IMR-90 (cell line): ENCODE measurements around the gene GSTA2. TPM values are rescaled to one million over a fixed set of nuclear protein-coding genes. Genes with fewer than 3 reads are reported as not detected.
A peak's percentile ranks its signal among the peaks of the same experiment; 100 is the strongest.
"Not testable (repeated sequence)": the region's sequence is repeated elsewhere in the genome, so short reads cannot be mapped to it uniquely, and the experiment has no call there.

Experiments used
- ATAC-seq: fragments of 200-7000 bp; cut with Tn5 transposase; 2 replicates; pipeline ENCODE4 v1.9.1; 2020; ENCODE audit warnings: low read depth, mild to moderate bottlenecking, moderate library complexity
- BruUV-seq: library from RNA; stranded (reverse); fragments of 400-500 nt; replicated peaks from 2 replicates; lab custom pipeline; 2021; lab: Mats Ljungman, UMichigan
- CTCF ChIA-PET: fragments of 300-600 bp; formaldehyde crosslinking; extraction: SDS; loops from one replicate; lab custom pipeline; 2021; ENCODE audit warnings: antibody characterized with exemption; lab: Yijun Ruan, JAX
- POLR2A ChIA-PET: fragments of 300-600 bp; sonication (Branson Sonifier 250); formaldehyde crosslinking; loops from one replicate; lab custom pipeline; 2022; ENCODE audit warnings: antibody characterized with exemption; ENCODE audit not compliant: unreplicated experiment; lab: Charles Lee
- DNase-seq: peaks from one replicate; pipeline ENCODE4 v3.0.0; 2013
- H2AFZ ChIP-seq: replicated peaks from 2 replicates; pipeline ENCODE3; 2013; ENCODE audit warnings: low read length, mild to moderate bottlenecking; ENCODE audit not compliant: poor library complexity
- H2AK5ac ChIP-seq: 2 replicates; pipeline ENCODE4 v1.6.1; 2013; ENCODE audit warnings: low read depth, low read length, inconsistent platforms
- H2AK9ac ChIP-seq: replicated peaks from 2 replicates; pipeline ENCODE3; 2013; ENCODE audit warnings: mild to moderate bottlenecking, low read depth, low read length, moderate library complexity; ENCODE audit not compliant: poor library complexity
- H2BK120ac ChIP-seq: 2 replicates; pipeline ENCODE4 v1.6.1; 2013; ENCODE audit warnings: low read depth, low read length, inconsistent platforms
- H2BK15ac ChIP-seq: 3 replicates; pipeline ENCODE4 v1.6.1; 2013; ENCODE audit warnings: low read depth, low read length, inconsistent platforms
- H2BK20ac ChIP-seq: 2 replicates; pipeline ENCODE4 v1.6.1; 2013; ENCODE audit warnings: low read depth, mild to moderate bottlenecking, inconsistent platforms, low read length, moderate library complexity
- H2BK5ac ChIP-seq: 2 replicates; pipeline ENCODE4 v1.6.1; 2013; ENCODE audit warnings: mild to moderate bottlenecking, low read depth, low read length, inconsistent platforms; ENCODE audit not compliant: poor library complexity, severe bottlenecking
- H3K14ac ChIP-seq: replicated peaks from 2 replicates; pipeline ENCODE4 v1.6.1; 2013; ENCODE audit warnings: low read depth, low read length, inconsistent platforms
- H3K18ac ChIP-seq: 2 replicates; pipeline ENCODE4 v1.6.1; 2013; ENCODE audit warnings: low read depth, low read length, control low read depth
- H3K23ac ChIP-seq: 2 replicates; pipeline ENCODE4 v1.6.1; 2013; ENCODE audit warnings: low read depth, low read length, inconsistent platforms
- H3K27ac ChIP-seq: 2 replicates; pipeline ENCODE4 v1.5.1; 2013; ENCODE audit warnings: mild to moderate bottlenecking, control low read depth, low read length; ENCODE audit not compliant: insufficient read depth
- H3K27me3 ChIP-seq: 2 replicates; pipeline ENCODE4 v1.6.1; 2013; ENCODE audit warnings: low read length; ENCODE audit not compliant: control insufficient read depth, insufficient read depth
- H3K36me3 ChIP-seq: 2 replicates; pipeline ENCODE4 v1.6.1; 2013; ENCODE audit warnings: low read length, mixed read lengths; ENCODE audit not compliant: control insufficient read depth, insufficient read depth
- H3K4ac ChIP-seq: 2 replicates; pipeline ENCODE4 v1.6.1; 2013; ENCODE audit warnings: low read depth, low read length, inconsistent platforms
- H3K4me1 ChIP-seq: 2 replicates; pipeline ENCODE4 v1.6.1; 2013; ENCODE audit warnings: low read length, mixed read lengths; ENCODE audit not compliant: control insufficient read depth, insufficient read depth
- H3K4me2 ChIP-seq: 2 replicates; pipeline ENCODE4 v1.6.1; 2013; ENCODE audit warnings: low read depth, mild to moderate bottlenecking, control low read depth, low read length, moderate library complexity
- H3K4me3 ChIP-seq: 2 replicates; pipeline ENCODE4 v1.5.1; 2013; ENCODE audit warnings: low read depth, mild to moderate bottlenecking, control low read depth, low read length, moderate library complexity; ENCODE audit not compliant: insufficient read depth
- H3K56ac ChIP-seq: 2 replicates; pipeline ENCODE4 v1.6.1; 2013; ENCODE audit warnings: low read length, inconsistent platforms; ENCODE audit not compliant: insufficient read depth; ENCODE audit errors: extremely low read depth
- H3K79me1 ChIP-seq, 2 experiments: 2 replicates each; pipeline ENCODE4 v1.6.1; 2013; ENCODE audit warnings: low read length in 2 of 2, inconsistent platforms in 1 of 2, low read depth in 1 of 2
- H3K9ac ChIP-seq: 2 replicates; pipeline ENCODE4 v1.6.1; 2013; ENCODE audit warnings: low read depth, low read length, control low read depth
- H3K9me1 ChIP-seq: 2 replicates; pipeline ENCODE4 v1.6.1; 2013; ENCODE audit warnings: low read length, inconsistent platforms; ENCODE audit not compliant: insufficient read depth
- H3K9me3 ChIP-seq: 2 replicates; pipeline ENCODE4 v1.6.1; 2013; ENCODE audit warnings: low read length; ENCODE audit not compliant: control insufficient read depth, insufficient read depth
- H4K20me1 ChIP-seq: 2 replicates; pipeline ENCODE4 v1.6.1; 2013; ENCODE audit warnings: low read length, inconsistent platforms; ENCODE audit not compliant: insufficient read depth
- H4K5ac ChIP-seq: 2 replicates; pipeline ENCODE4 v1.6.1; 2013; ENCODE audit warnings: mild to moderate bottlenecking, low read depth, low read length, control low read depth
- H4K8ac ChIP-seq, 2 experiments: 2 replicates each; pipeline ENCODE4 v1.6.1; 2013; ENCODE audit warnings: low read depth in 2 of 2, low read length in 2 of 2, control low read depth in 1 of 2, inconsistent platforms in 1 of 2
- H4K91ac ChIP-seq: 2 replicates; pipeline ENCODE4 v1.6.1; 2013; ENCODE audit warnings: low read depth, low read length, inconsistent platforms; ENCODE audit not compliant: insufficient read depth
- WGBS, 2 experiments: methylation state at CpG; one replicate each; pipeline versions ENCODE4 v1.1.5 to v1.1.7; 2013; ENCODE audit warnings: missing lambda C conversion rate in 2 of 2; ENCODE audit not compliant: insufficient read length in 1 of 2; ENCODE audit errors: extremely low coverage in 2 of 2; 5-methylcytosine and 5-hydroxymethylcytosine counted together
- dilution Hi-C: fragments of 300-500 bp; cut with HindIII; formaldehyde crosslinking; loops from one replicate; pipeline ENCODE4 v1.14.3; 2018; ENCODE audit warnings: low sequenced_read_pairs; ENCODE audit not compliant: unreplicated experiment
- in situ Hi-C: fragments of 300-500 bp; cut with MboI; formaldehyde crosslinking; loops from 3 replicates; pipeline ENCODE4 v1.14.3; 2019; ENCODE audit warnings: low sequenced_read_pairs, inconsistent platforms, mixed read lengths
- intact Hi-C: fragments of 100-400 bp; cut with micrococcal nuclease; formaldehyde crosslinking; loops from 2 replicates; pipeline ENCODE4 v1.10.0; 2022
- polyA plus RNA-seq, 3 experiments: library from polyadenylated mRNA; depleted of rRNA; stranded (reverse); fragments of >200 nt; gene quantifications; 2 replicates each; pipeline ENCODE4 v1.2.3, GENCODE V29; 2012; ENCODE audit warnings: low replicate concordance in 1 of 3
- total RNA-seq: library from RNA; depleted of rRNA; stranded (reverse); fragments of >200 nt; gene quantifications from 2 replicates; pipeline ENCODE4 v1.2.3, GENCODE V29; 2012

GSTA2 gene
- total and polyA plus RNA-seq, 2 of the 4 experiments (the other 2 are of a cell fraction): not detected

GRCh38 chr6:52789658-52790057 lies 26.4 kb upstream of the GSTA2 start:
- dilution Hi-C loops, CTCF ChIA-PET, H4K5ac ChIP-seq, BruUV-seq, H2BK15ac ChIP-seq, H3K56ac ChIP-seq, H3K9me3 ChIP-seq, H3K79me1 ChIP-seq, H3K36me3 ChIP-seq, intact Hi-C loops, H3K4me1 ChIP-seq, POLR2A ChIA-PET, H3K9me1 ChIP-seq, H2AK9ac ChIP-seq, H3K27me3 ChIP-seq, H2AK5ac ChIP-seq, H3K4me2 ChIP-seq, H3K4me3 ChIP-seq, H3K14ac ChIP-seq, H4K20me1 ChIP-seq, H3K9ac ChIP-seq: not testable (repeated sequence)
- in situ Hi-C loops: loop anchor here (5.0 kb wide), 1 partner anchor 38 kb away; no protein-coding TSS in a partner anchor
- H4K91ac ChIP-seq: peak overlapping the region; percentile 43
- H3K4ac ChIP-seq: peak overlapping the region; percentile 91
- no CpG with 5 or more reads among the region's 1 CpG for WGBS, 2 experiments
- DNase-seq (peak; percentile 56), ATAC-seq (peak; percentile 84)
- peak overlapping the region; percentile 49 to 85; a peak in 3 of 4 replicates for H4K8ac ChIP-seq
- H2BK5ac ChIP-seq: peak overlapping the region; percentile 99
- peak overlapping the region; percentile 63 for H2AFZ ChIP-seq
- H2BK20ac ChIP-seq: peak overlapping the region; percentile 80; the same call in 1 of the 2 replicates
- H3K23ac ChIP-seq: 0 out of 2 replicates have a peak overlapping the region, but pooled peaks have one; percentile 31
- peak overlapping the region; percentile 96; the same call in 1 of the 2 replicates for H3K18ac ChIP-seq
- H3K27ac ChIP-seq: peak overlapping the region; percentile 83
- peak overlapping the region; percentile 69; the same call in 1 of the 2 replicates for H2BK120ac ChIP-seq
